Endothelial cell of umbilical vein (primary cell): ENCODE results near the gene APBA2.
"Not testable (repeated sequence)": the region's sequence is repeated elsewhere in the genome, so short reads cannot be mapped to it uniquely, and the experiment has no call there.

ENCODE experiments used
- EZH2 ChIP-seq: IDR thresholded peaks from 2 replicates; pipeline ENCODE4 v1.6.1; 2012; ENCODE audit warnings: borderline replicate concordance, low read depth, mild to moderate bottlenecking, moderate library complexity, low read length, inconsistent platforms; ENCODE audit not compliant: severe bottlenecking
- FOS ChIP-seq: IDR thresholded peaks from 2 replicates; pipeline ENCODE4 v1.6.1; 2011; ENCODE audit warnings: mild to moderate bottlenecking, low read length, moderate library complexity, borderline replicate concordance; ENCODE audit not compliant: insufficient read depth
- JUN ChIP-seq: IDR thresholded peaks from 2 replicates; pipeline ENCODE4 v1.6.1; 2011; ENCODE audit warnings: borderline replicate concordance, low read depth; ENCODE audit not compliant: insufficient read length, insufficient read depth
- POLR2A ChIP-seq: IDR thresholded peaks from 2 replicates; pipeline ENCODE4 v1.6.1; 2012; ENCODE audit warnings: low read depth, mild to moderate bottlenecking, control low read depth, low read length
- TF ChIP-seq, protein P1 (sequence below), 2 donors: IDR thresholded peaks; 1 replicate in 1 of 2; 2 replicates in 1 of 2; pipeline ENCODE4 v1.5.1; 2011; ENCODE audit warnings: low read length in 2 of 2, mild to moderate bottlenecking in 2 of 2, moderate library complexity in 2 of 2, control low read depth in 1 of 2, inconsistent platforms in 1 of 2, low read depth in 1 of 2; ENCODE audit not compliant: insufficient read depth in 1 of 2; ENCODE audit errors: extremely low read depth in 1 of 2
- TF ChIP-seq, protein P2 (sequence below): IDR thresholded peaks from 2 replicates; pipeline ENCODE4 v1.6.1; 2011; ENCODE audit not compliant: insufficient read depth, insufficient read length

DNA sequence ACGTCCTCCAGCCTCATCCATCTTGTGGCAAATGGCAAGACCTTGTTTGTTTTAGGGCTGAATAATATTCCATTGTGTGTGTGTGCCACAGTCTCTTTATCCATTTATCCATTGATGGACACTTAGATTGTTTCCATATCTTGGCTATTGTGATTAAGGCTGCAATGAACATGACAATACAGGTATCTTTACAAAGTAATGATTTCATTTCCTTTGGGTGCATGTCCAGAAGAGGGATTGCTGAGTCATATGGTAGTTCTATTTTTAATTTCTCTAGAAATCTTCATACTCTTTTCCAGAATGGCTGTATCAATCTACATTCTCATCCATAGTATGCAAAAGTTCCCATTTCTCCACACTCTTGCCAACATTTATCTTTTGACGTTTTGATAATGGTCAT, 31.2 kb upstream of the APBA2 start:
- TF ChIP-seq POLR2A, FOS, JUN, EZH2: not testable (repeated sequence)
- TF ChIP-seq, protein P1, sequence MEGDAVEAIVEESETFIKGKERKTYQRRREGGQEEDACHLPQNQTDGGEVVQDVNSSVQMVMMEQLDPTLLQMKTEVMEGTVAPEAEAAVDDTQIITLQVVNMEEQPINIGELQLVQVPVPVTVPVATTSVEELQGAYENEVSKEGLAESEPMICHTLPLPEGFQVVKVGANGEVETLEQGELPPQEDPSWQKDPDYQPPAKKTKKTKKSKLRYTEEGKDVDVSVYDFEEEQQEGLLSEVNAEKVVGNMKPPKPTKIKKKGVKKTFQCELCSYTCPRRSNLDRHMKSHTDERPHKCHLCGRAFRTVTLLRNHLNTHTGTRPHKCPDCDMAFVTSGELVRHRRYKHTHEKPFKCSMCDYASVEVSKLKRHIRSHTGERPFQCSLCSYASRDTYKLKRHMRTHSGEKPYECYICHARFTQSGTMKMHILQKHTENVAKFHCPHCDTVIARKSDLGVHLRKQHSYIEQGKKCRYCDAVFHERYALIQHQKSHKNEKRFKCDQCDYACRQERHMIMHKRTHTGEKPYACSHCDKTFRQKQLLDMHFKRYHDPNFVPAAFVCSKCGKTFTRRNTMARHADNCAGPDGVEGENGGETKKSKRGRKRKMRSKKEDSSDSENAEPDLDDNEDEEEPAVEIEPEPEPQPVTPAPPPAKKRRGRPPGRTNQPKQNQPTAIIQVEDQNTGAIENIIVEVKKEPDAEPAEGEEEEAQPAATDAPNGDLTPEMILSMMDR (IDR thresholded peaks at IDR 0.05; ENCODE audit: extremely low read depth in 1 of 2, insufficient read depth in 1 of 2, low read depth in 1 of 2, low read length in 2 of 2): not testable (repeated sequence)
- TF ChIP-seq, protein P2, sequence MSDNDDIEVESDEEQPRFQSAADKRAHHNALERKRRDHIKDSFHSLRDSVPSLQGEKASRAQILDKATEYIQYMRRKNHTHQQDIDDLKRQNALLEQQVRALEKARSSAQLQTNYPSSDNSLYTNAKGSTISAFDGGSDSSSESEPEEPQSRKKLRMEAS: not testable (repeated sequence)
